PC-9 (cell line): ENCODE measurements around the gene POTEF. TPM values are rescaled to one million over a fixed set of nuclear protein-coding genes. Genes with fewer than 3 reads are reported as not detected.
"Not testable (repeated sequence)": the region's sequence is repeated elsewhere in the genome, so short reads cannot be mapped to it uniquely, and the experiment has no call there.

ENCODE experiments used
- BruUV-seq: library from RNA; stranded (reverse); fragments of 400-500 nt; replicated peaks from 2 replicates; lab custom pipeline; 2021; lab: Mats Ljungman, UMichigan
- CTCF ChIA-PET: fragments of 300-600 bp; sonication (Branson Sonifier 250); formaldehyde crosslinking; loops from one replicate; lab custom pipeline; 2022; ENCODE audit warnings: antibody characterized with exemption; lab: Charles Lee
- POLR2A ChIA-PET: fragments of 300-600 bp; sonication (Branson Sonifier 250); formaldehyde crosslinking; loops from one replicate; lab custom pipeline; 2022; ENCODE audit warnings: antibody characterized with exemption; ENCODE audit not compliant: unreplicated experiment; lab: Charles Lee
- DNase-seq, 2 experiments: peaks; one replicate each; pipeline versions ENCODE4 v3.0.0 to v3.0.0-alpha.2; 2015 to 2022; ENCODE audit warnings: mixed read lengths in 1 of 2
- H2AFZ ChIP-seq: fragments of 200-600 bp; sonication (generic); 2 replicates; pipeline ENCODE4 v1.8.1; 2017; ENCODE audit warnings: antibody characterized with exemption
- H3F3A ChIP-seq: fragments of 200-600 bp; sonication (generic); 2 replicates; pipeline ENCODE4 v1.8.1; 2017; ENCODE audit warnings: antibody characterized with exemption, mild to moderate bottlenecking, low read depth; ENCODE audit not compliant: insufficient read depth
- H3K27ac ChIP-seq: fragments of 200-600 bp; sonication (generic); 2 replicates; pipeline ENCODE4 v1.6.1; 2016; ENCODE audit warnings: mixed run types
- H3K27me3 ChIP-seq: fragments of 200-600 bp; sonication (generic); 2 replicates; pipeline ENCODE4 v1.6.1; 2016; ENCODE audit warnings: low read depth, mixed run types; ENCODE audit not compliant: insufficient read depth
- H3K36me3 ChIP-seq: fragments of 200-600 bp; sonication (generic); 2 replicates; pipeline ENCODE4 v1.6.1; 2016; ENCODE audit warnings: low read depth, mixed run types
- H3K4me1 ChIP-seq: fragments of 200-600 bp; sonication (generic); replicated peaks from 2 replicates; pipeline ENCODE4 v1.6.1; 2016; ENCODE audit warnings: mixed run types; ENCODE audit not compliant: insufficient read depth
- H3K4me2 ChIP-seq: fragments of 200-600 bp; sonication (generic); 2 replicates; pipeline ENCODE4 v1.6.1; 2017; ENCODE audit warnings: mixed run types
- H3K4me3 ChIP-seq: fragments of 200-600 bp; sonication (generic); 2 replicates; pipeline ENCODE4 v1.6.1; 2016; ENCODE audit warnings: mixed run types
- H3K79me2 ChIP-seq: fragments of 200-600 bp; sonication (generic); 2 replicates; pipeline ENCODE4 v1.6.1; 2017; ENCODE audit warnings: low read depth, mixed run types
- H3K9me2 ChIP-seq: fragments of 200-600 bp; sonication (generic); 2 replicates; pipeline ENCODE4 v1.8.1; 2017; ENCODE audit warnings: mild to moderate bottlenecking; ENCODE audit not compliant: insufficient read depth
- H3K9me3 ChIP-seq: fragments of 200-600 bp; sonication (generic); 2 replicates; pipeline ENCODE4 v1.8.1; 2016; ENCODE audit warnings: low read depth; ENCODE audit not compliant: insufficient read depth
- H4K20me1 ChIP-seq: fragments of 200-600 bp; sonication (generic); 2 replicates; pipeline ENCODE4 v1.8.1; 2017; ENCODE audit not compliant: insufficient read depth
- EZH2 ChIP-seq: fragments of 200-600 bp; sonication (generic); IDR thresholded peaks from 2 replicates; pipeline ENCODE4 v1.8.0; 2017; ENCODE audit warnings: antibody characterized with exemption, low read depth
- intact Hi-C: fragments of 100-400 bp; cut with micrococcal nuclease; formaldehyde crosslinking; loops from one replicate; pipeline ENCODE4 v1.10.0; 2022; ENCODE audit not compliant: unreplicated experiment
- total RNA-seq: library from RNA; stranded (reverse); gene quantifications from 2 replicates; pipeline ENCODE4 v1.2.3, GENCODE V29; 2021
- TF ChIP-seq, protein P1 (sequence below): fragments of 200-600 bp; sonication (generic); conservative IDR thresholded peaks from 2 replicates; pipeline ENCODE4 v1.6.1; 2017; ENCODE audit warnings: mixed run types, antibody characterized with exemption, mild to moderate bottlenecking, moderate library complexity

The POTEF gene
- total RNA-seq, 1 experiment from 2014 or later = not detected

DNA sequence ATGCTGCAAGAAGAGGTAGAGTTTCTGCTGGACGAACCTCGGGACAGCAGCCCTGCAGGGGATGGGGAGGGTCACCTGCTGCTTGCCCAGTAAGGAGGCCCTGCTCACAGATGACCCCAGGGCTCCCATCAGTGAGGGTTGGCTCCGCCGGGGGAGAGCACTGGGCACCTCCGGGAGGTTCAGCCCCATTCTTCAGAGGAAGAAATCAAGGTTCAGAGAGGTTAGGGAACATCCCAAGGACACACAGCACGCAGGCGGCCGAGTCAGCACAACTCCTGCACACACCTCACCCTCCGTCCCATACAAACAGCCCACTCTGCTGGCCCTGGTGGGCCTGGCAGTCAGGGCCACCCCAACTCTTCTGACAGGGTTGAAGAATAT is 27.6 kb upstream of the POTEF start:
- Histone ChIP-seq H3K27me3 (no peaks in the 10 kb centered on the region), H3K36me3 (no peaks in the 10 kb centered on the region), H4K20me1 (no peaks in the 10 kb centered on the region), H3K9me3 (no peaks in the 10 kb centered on the region), H2AFZ (no peak overlapping the region), H3K27ac (no peak overlapping the region), H3F3A (no peaks in the 10 kb centered on the region), H3K9me2 (no peaks in the 10 kb centered on the region), H3K79me2 (no peaks in the 10 kb centered on the region), H3K4me3 (no peak overlapping the region), H3K4me2 (no peak overlapping the region), H3K4me1 (no peaks in the 10 kb centered on the region)
- no peak for DNase-seq
- ChIA-PET CTCF (no interaction called here), POLR2A (interaction anchor here (0.6 kb wide), 1 partner anchor 24 kb away, joined by 5 read pairs; no protein-coding TSS in a partner anchor)
- intact Hi-C loops = loop anchor here (1.0 kb wide), 1 partner anchor 176 kb away; no protein-coding TSS in a partner anchor
- TF ChIP-seq, protein P1, sequence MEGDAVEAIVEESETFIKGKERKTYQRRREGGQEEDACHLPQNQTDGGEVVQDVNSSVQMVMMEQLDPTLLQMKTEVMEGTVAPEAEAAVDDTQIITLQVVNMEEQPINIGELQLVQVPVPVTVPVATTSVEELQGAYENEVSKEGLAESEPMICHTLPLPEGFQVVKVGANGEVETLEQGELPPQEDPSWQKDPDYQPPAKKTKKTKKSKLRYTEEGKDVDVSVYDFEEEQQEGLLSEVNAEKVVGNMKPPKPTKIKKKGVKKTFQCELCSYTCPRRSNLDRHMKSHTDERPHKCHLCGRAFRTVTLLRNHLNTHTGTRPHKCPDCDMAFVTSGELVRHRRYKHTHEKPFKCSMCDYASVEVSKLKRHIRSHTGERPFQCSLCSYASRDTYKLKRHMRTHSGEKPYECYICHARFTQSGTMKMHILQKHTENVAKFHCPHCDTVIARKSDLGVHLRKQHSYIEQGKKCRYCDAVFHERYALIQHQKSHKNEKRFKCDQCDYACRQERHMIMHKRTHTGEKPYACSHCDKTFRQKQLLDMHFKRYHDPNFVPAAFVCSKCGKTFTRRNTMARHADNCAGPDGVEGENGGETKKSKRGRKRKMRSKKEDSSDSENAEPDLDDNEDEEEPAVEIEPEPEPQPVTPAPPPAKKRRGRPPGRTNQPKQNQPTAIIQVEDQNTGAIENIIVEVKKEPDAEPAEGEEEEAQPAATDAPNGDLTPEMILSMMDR = no peak
- TF ChIP-seq EZH2 = no peak
- BruUV-seq = no TSS peak

DNA sequence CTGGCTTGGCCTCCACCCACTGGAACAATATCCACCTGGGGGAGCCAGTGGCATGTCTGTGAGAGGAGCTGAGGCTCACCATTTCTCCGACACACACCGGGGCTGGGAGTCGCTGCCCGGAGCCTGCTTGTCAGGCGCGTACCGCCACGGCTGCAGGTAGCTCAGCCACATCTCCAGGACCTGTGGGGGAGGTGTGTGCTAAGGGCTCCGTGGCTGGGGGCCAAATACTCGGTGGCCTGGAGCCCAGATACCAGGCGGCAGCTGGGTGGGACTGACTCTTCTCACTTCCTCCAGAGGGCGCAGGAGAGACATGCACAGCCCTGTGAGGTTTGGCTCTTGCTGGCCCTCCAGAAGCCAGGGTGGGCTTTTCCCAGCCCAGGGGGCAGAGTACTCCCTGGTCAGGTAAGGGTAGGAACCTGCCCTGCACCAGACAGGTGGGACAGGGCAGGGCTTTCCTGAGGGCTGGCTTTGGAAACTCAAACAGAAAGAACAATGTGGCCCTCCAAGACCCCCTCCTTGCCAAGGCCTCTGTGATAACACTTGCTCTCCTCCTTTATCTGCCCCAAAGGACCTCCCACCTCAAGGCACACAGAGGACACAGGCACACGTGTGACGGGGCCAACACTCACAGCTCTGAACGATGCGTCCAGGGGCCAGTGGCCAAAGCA is 27.1 kb upstream of the POTEF start:
- not testable (repeated sequence) for H3F3A ChIP-seq, H3K36me3 ChIP-seq, H3K9me2 ChIP-seq, H3K9me3 ChIP-seq, H3K4me1 ChIP-seq, BruUV-seq, H3K27me3 ChIP-seq, H3K79me2 ChIP-seq, H3K4me3 ChIP-seq, H2AFZ ChIP-seq, H4K20me1 ChIP-seq, H3K27ac ChIP-seq, H3K4me2 ChIP-seq
- POLR2A ChIA-PET = interaction anchor here (0.6 kb wide), 1 partner anchor 25 kb away, joined by 5 read pairs; no protein-coding TSS in a partner anchor
- CTCF ChIA-PET = interaction anchor here (0.9 kb wide), 1 partner anchor 177 kb away, joined by 3 read pairs; no protein-coding TSS in a partner anchor
- TF ChIP-seq, protein P1 = peak; percentile 54
- peak in 1 of 2 experiments; percentile 23 for DNase-seq
- intact Hi-C loops = loop anchor here (1.0 kb wide), 1 partner anchor 176 kb away; no protein-coding TSS in a partner anchor

DNA sequence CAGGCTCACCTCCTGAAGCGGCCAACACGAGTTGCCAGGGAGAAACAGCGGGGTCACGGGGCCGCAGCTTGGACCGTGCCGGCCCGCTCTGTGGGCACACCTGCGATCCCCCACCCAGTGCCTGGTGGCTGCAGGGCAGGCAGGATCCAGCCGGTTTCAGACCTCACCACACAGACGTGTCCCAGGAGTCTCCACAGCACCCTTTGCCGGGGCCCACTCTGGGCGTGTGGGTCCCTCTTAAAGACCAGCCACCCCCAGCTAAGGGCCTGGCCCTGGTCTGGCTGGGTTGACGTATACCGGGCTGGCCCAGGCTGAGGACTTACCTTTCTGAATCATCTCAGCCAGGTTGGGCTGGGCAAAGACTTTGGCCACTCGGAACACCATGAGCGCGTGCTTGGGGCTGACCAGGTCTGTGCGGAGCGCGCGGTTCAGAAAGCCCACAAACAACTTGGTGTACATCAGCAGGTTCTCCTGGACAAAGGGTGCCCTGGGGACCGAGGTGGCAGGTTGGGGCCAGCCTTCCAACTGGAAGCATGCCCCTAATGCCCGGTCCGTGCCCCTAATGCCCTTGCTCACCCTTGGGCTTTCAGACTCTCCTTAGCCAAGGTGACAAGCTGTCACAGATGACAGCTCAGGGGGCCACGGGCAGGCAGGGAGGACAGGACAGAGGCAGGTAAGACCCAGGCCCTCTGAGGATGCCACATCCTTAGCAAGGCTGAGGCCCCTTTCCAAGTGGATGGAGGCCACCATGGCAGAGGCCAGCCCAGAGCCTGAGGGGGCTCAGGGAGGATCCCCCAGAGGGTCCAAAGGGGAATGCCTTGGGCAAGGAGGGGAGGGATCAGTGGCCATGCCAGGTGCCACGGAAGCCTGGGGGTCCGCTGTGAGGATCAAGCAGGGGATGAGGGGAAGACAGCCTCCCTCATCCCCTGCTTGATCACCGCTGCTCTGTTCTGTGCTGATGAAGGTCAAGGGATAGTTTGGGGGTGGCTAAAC is 26.0 kb upstream of the POTEF start:
- TF ChIP-seq EZH2 = no peak
- TF ChIP-seq, protein P1 = no peak
- no peaks in the 10 kb centered on the region for H3F3A ChIP-seq
- intact Hi-C loops = no loop called here
- DNase-seq = no peak
- H3K4me2 ChIP-seq = no peak overlapping the region
- ChIA-PET CTCF (interaction anchor here (0.9 kb wide), 1 partner anchor 178 kb away, joined by 3 read pairs; no protein-coding TSS in a partner anchor), POLR2A (no interaction called here)
- no peak overlapping the region for H2AFZ ChIP-seq
- H4K20me1 ChIP-seq = no peaks in the 10 kb centered on the region
- BruUV-seq = no TSS peak
- H3K27me3 ChIP-seq = no peaks in the 10 kb centered on the region
- H3K9me2 ChIP-seq = no peaks in the 10 kb centered on the region
- no peaks in the 10 kb centered on the region for H3K9me3 ChIP-seq
- H3K79me2 ChIP-seq = no peaks in the 10 kb centered on the region
- H3K27ac ChIP-seq = no peak overlapping the region
- H3K36me3 ChIP-seq = no peaks in the 10 kb centered on the region
- no peak overlapping the region for H3K4me3 ChIP-seq
- H3K4me1 ChIP-seq = no peaks in the 10 kb centered on the region

DNA sequence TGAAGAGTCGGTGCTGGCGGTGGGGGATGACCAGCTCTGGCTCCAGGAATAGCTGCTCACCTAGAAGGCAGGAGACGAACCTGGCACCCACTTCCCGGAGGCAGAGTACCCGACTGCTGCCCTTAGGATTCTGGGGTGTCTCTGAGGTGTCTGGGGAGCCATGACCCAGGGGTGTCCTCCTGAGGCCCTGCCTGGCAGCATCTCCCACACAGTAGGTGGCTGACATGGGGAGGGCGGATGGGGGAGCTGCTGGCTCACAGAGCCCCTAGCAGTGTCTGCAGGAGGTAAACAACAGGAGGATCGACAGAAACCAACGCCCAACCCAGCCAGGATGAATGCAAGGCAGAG is 25.4 kb upstream of the POTEF start:
- H3K27me3 ChIP-seq, POLR2A ChIA-PET, H3K36me3 ChIP-seq, H3F3A ChIP-seq, intact Hi-C loops, CTCF ChIA-PET, H4K20me1 ChIP-seq, H2AFZ ChIP-seq, H3K9me3 ChIP-seq, H3K79me2 ChIP-seq, H3K4me3 ChIP-seq, H3K27ac ChIP-seq, H3K4me1 ChIP-seq, H3K9me2 ChIP-seq, DNase-seq, H3K4me2 ChIP-seq, BruUV-seq: not testable (repeated sequence)
